ENCODE data around the gene MICAL3.

Gene MICAL3

GRCh38 chr22:17845790-17846189 lies 178.6 kb downstream of the MICAL3 start:
- H3K27ac ChIP-seq (ENCODE audit: low read depth, low read length): no peak overlapping the region
- no peak overlapping the region for H3K14ac ChIP-seq (ENCODE audit: low read length)
- no peak overlapping the region for H2AK5ac ChIP-seq (ENCODE audit: low read length)
- no peak overlapping the region for H2BK12ac ChIP-seq (ENCODE audit: low read length)
- H2BK120ac ChIP-seq (ENCODE audit: insufficient read depth, low read length, poor library complexity): peak overlapping the region; percentile 16
- no peak overlapping the region for H2BK5ac ChIP-seq (ENCODE audit: low read depth, low read length, poor library complexity)
- no peaks in the 10 kb centered on the region for H3K79me2 ChIP-seq (ENCODE audit: control insufficient read depth, insufficient read depth, low read length, poor library complexity)
- no peak overlapping the region for H4K91ac ChIP-seq (ENCODE audit: low read depth, low read length)
- H3K36me3 ChIP-seq (ENCODE audit: control insufficient read depth in 1 of 2, insufficient read depth in 2 of 2, low read length in 2 of 2): no peaks in the 10 kb centered on the region
- H3K4me3 ChIP-seq (ENCODE audit: low read depth, low read length): no peak overlapping the region
- WGBS (ENCODE audit: extremely low coverage, insufficient coverage, insufficient read length): no CpG with 5 or more reads among the region's 3 CpGs
- H3K4me1 ChIP-seq (ENCODE audit: control insufficient read depth in 1 of 2, insufficient read depth in 2 of 2, low read length in 2 of 2): peaks cover 35% of the 10 kb centered on the region in 2 experiments
- H4K8ac ChIP-seq (ENCODE audit: low read depth, low read length): peak overlapping the region; percentile 48
- peaks cover 3% of the 10 kb centered on the region for H3K9me3 ChIP-seq (ENCODE audit: insufficient read depth, low read depth, low read length)
- H3K4me2 ChIP-seq (ENCODE audit: low read length): no peak overlapping the region
- DNase-seq: no peak
- H3K9ac ChIP-seq (ENCODE audit: low read length): no peak overlapping the region
- no peak overlapping the region for H2AFZ ChIP-seq (ENCODE audit: insufficient read depth, low read length, poor library complexity)
- peaks cover 9% of the 10 kb centered on the region for H3K79me1 ChIP-seq (ENCODE audit: low read length)
- no peaks in the 10 kb centered on the region for H3K27me3 ChIP-seq (ENCODE audit: insufficient read depth, low read length)
- no peak overlapping the region for H3K4ac ChIP-seq (ENCODE audit: low read depth, low read length)
- no peak overlapping the region for H4K12ac ChIP-seq (ENCODE audit: low read depth, low read length)
- H3K18ac ChIP-seq (ENCODE audit: low read length): peak overlapping the region; percentile 22
- no peak overlapping the region for H3K23ac ChIP-seq (ENCODE audit: low read length)

GRCh38 chr22:17845327-17845726 lies 179.0 kb downstream of the MICAL3 start:
- no peak overlapping the region for H2BK12ac ChIP-seq (ENCODE audit: low read length)
- no peak overlapping the region for H3K23ac ChIP-seq (ENCODE audit: low read length)
- H2BK5ac ChIP-seq (ENCODE audit: low read depth, low read length, poor library complexity): no peak overlapping the region
- H4K91ac ChIP-seq (ENCODE audit: low read depth, low read length): no peak overlapping the region
- no peak overlapping the region for H2AK5ac ChIP-seq (ENCODE audit: low read length)
- DNase-seq: peak; percentile 88 to 90
- no peak overlapping the region for H3K14ac ChIP-seq (ENCODE audit: low read length)
- H3K4me2 ChIP-seq (ENCODE audit: low read length): no peak overlapping the region
- peaks cover 35% of the 10 kb centered on the region in 2 experiments for H3K4me1 ChIP-seq (ENCODE audit: control insufficient read depth in 1 of 2, insufficient read depth in 2 of 2, low read length in 2 of 2)
- no CpG with 5 or more reads among the region's 8 CpGs for WGBS (ENCODE audit: extremely low coverage, insufficient coverage, insufficient read length)
- peaks cover 3% of the 10 kb centered on the region for H3K9me3 ChIP-seq (ENCODE audit: insufficient read depth, low read depth, low read length)
- no peak overlapping the region for H2AFZ ChIP-seq (ENCODE audit: insufficient read depth, low read length, poor library complexity)
- no peak overlapping the region for H3K27ac ChIP-seq (ENCODE audit: low read depth, low read length)
- peaks cover 9% of the 10 kb centered on the region for H3K79me1 ChIP-seq (ENCODE audit: low read length)
- no peak overlapping the region for H3K4me3 ChIP-seq (ENCODE audit: low read depth, low read length)
- H4K8ac ChIP-seq (ENCODE audit: low read depth, low read length): no peak overlapping the region
- H2BK120ac ChIP-seq (ENCODE audit: insufficient read depth, low read length, poor library complexity): no peak overlapping the region
- H3K4ac ChIP-seq (ENCODE audit: low read depth, low read length): no peak overlapping the region
- H3K18ac ChIP-seq (ENCODE audit: low read length): no peak overlapping the region
- no peaks in the 10 kb centered on the region for H3K79me2 ChIP-seq (ENCODE audit: control insufficient read depth, insufficient read depth, low read length, poor library complexity)
- H3K9ac ChIP-seq (ENCODE audit: low read length): no peak overlapping the region
- H3K36me3 ChIP-seq (ENCODE audit: control insufficient read depth in 1 of 2, insufficient read depth in 2 of 2, low read length in 2 of 2): peaks cover 0 to 4% of the 10 kb centered on the region in 2 experiments
- no peaks in the 10 kb centered on the region for H3K27me3 ChIP-seq (ENCODE audit: insufficient read depth, low read length)
- H4K12ac ChIP-seq (ENCODE audit: low read depth, low read length): no peak overlapping the region

DNA sequence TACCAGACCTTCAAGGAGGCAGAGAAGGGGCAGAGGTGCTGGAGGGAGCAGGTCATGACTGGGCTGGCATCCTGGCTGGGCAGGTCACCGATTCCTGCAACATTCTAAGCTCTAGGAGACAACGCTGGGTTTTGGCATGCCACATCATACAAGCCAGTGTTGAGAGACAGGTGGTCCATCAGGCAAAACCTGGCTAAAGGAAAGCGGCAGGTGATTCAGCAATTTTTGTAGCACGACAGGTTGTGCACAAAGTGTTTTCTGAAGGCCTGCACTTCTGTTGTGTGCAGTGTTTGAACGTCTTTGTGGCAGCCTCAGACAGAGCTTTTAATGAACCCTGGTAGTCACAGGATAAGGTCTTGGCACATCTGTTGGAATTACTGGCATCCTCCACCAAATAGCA lies 180.2 kb downstream of the MICAL3 start:
- Histone ChIP-seq H3K4ac (ENCODE audit: low read depth, low read length) (no peak overlapping the region), H2AK5ac (ENCODE audit: low read length) (no peak overlapping the region), H2BK12ac (ENCODE audit: low read length) (no peak overlapping the region), H3K79me2 (ENCODE audit: control insufficient read depth, insufficient read depth, low read length, poor library complexity) (no peaks in the 10 kb centered on the region), H2BK5ac (ENCODE audit: low read depth, low read length, poor library complexity) (no peak overlapping the region), H4K91ac (ENCODE audit: low read depth, low read length) (no peak overlapping the region), H3K4me3 (ENCODE audit: low read depth, low read length) (no peak overlapping the region), H4K8ac (ENCODE audit: low read depth, low read length) (no peak overlapping the region), H3K27ac (ENCODE audit: low read depth, low read length) (no peak overlapping the region), H3K36me3 (ENCODE audit: control insufficient read depth in 1 of 2, insufficient read depth in 2 of 2, low read length in 2 of 2) (peaks cover 0 to 4% of the 10 kb centered on the region in 2 experiments), H3K23ac (ENCODE audit: low read length) (no peak overlapping the region), H3K14ac (ENCODE audit: low read length) (no peak overlapping the region), H2BK120ac (ENCODE audit: insufficient read depth, low read length, poor library complexity) (no peak overlapping the region), H3K9me3 (ENCODE audit: insufficient read depth, low read depth, low read length) (peaks cover 3% of the 10 kb centered on the region), H3K18ac (ENCODE audit: low read length) (no peak overlapping the region), H3K27me3 (ENCODE audit: insufficient read depth, low read length) (no peaks in the 10 kb centered on the region), H3K4me1 (ENCODE audit: control insufficient read depth in 1 of 2, insufficient read depth in 2 of 2, low read length in 2 of 2) (peaks cover 35% of the 10 kb centered on the region in 2 experiments), H4K12ac (ENCODE audit: low read depth, low read length) (no peak overlapping the region), H3K9ac (ENCODE audit: low read length) (no peak overlapping the region), H2AFZ (ENCODE audit: insufficient read depth, low read length, poor library complexity) (no peak overlapping the region), H3K79me1 (ENCODE audit: low read length) (peaks cover 9% of the 10 kb centered on the region), H3K4me2 (ENCODE audit: low read length) (no peak overlapping the region)
- no CpG with 5 or more reads among the region's 5 CpGs for WGBS (ENCODE audit: extremely low coverage, insufficient coverage, insufficient read length)
- peak in 1 of 2 donors; percentile 38 for DNase-seq

- peaks cover 3% of the 10 kb centered on the region for H3K9me3 ChIP-seq (ENCODE audit: insufficient read depth, low read depth, low read length)
- no peak overlapping the region for H2BK120ac ChIP-seq (ENCODE audit: insufficient read depth, low read length, poor library complexity)
- H3K27me3 ChIP-seq (ENCODE audit: insufficient read depth, low read length): no peaks in the 10 kb centered on the region
- DNase-seq: no peak
- H4K91ac ChIP-seq (ENCODE audit: low read depth, low read length): no peak overlapping the region
- H3K23ac ChIP-seq (ENCODE audit: low read length): no peak overlapping the region
- no peak overlapping the region for H3K4me3 ChIP-seq (ENCODE audit: low read depth, low read length)
- no peak overlapping the region for H3K18ac ChIP-seq (ENCODE audit: low read length)
- H4K8ac ChIP-seq (ENCODE audit: low read depth, low read length): no peak overlapping the region
- H3K4ac ChIP-seq (ENCODE audit: low read depth, low read length): no peak overlapping the region
- peaks cover 2 to 10% of the 10 kb centered on the region in 2 experiments for H3K36me3 ChIP-seq (ENCODE audit: control insufficient read depth in 1 of 2, insufficient read depth in 2 of 2, low read length in 2 of 2)
- H4K12ac ChIP-seq (ENCODE audit: low read depth, low read length): no peak overlapping the region
- H3K14ac ChIP-seq (ENCODE audit: low read length): no peak overlapping the region
- H3K27ac ChIP-seq (ENCODE audit: low read depth, low read length): no peak overlapping the region
- WGBS (ENCODE audit: extremely low coverage, insufficient coverage, insufficient read length): no CpG with 5 or more reads among the region's 20 CpGs
- no peak overlapping the region for H2BK12ac ChIP-seq (ENCODE audit: low read length)
- no peak overlapping the region for H2BK5ac ChIP-seq (ENCODE audit: low read depth, low read length, poor library complexity)
- no peak overlapping the region for H2AFZ ChIP-seq (ENCODE audit: insufficient read depth, low read length, poor library complexity)
- peaks cover 6% of the 10 kb centered on the region for H3K79me1 ChIP-seq (ENCODE audit: low read length)
- no peak overlapping the region for H2AK5ac ChIP-seq (ENCODE audit: low read length)
- H3K79me2 ChIP-seq (ENCODE audit: control insufficient read depth, insufficient read depth, low read length, poor library complexity): no peaks in the 10 kb centered on the region
- no peak overlapping the region for H3K9ac ChIP-seq (ENCODE audit: low read length)
- peaks cover 26 to 32% of the 10 kb centered on the region in 2 experiments for H3K4me1 ChIP-seq (ENCODE audit: control insufficient read depth in 1 of 2, insufficient read depth in 2 of 2, low read length in 2 of 2)
- no peak overlapping the region for H3K4me2 ChIP-seq (ENCODE audit: low read length)
Observed at GRCh38 chr22:17842386-17842785, 182.0 kb downstream of the MICAL3 start.
